Stimulated activated CD4-positive, alpha-beta T cell treated with anti-CD3 and anti-CD28 coated beads, Interleukin-1b, Interleukin-23, amount 100 ng/mL, for 48 hours (primary cell): ENCODE measurements around the gene ARID1B.
"Not testable (repeated sequence)": the region's sequence is repeated elsewhere in the genome, so short reads cannot be mapped to it uniquely, and the experiment has no call there.

Source experiments
- DNase-seq: peaks from one replicate; pipeline ENCODE4 v3.0.0-alpha.2; 2020

ARID1B gene

DNA sequence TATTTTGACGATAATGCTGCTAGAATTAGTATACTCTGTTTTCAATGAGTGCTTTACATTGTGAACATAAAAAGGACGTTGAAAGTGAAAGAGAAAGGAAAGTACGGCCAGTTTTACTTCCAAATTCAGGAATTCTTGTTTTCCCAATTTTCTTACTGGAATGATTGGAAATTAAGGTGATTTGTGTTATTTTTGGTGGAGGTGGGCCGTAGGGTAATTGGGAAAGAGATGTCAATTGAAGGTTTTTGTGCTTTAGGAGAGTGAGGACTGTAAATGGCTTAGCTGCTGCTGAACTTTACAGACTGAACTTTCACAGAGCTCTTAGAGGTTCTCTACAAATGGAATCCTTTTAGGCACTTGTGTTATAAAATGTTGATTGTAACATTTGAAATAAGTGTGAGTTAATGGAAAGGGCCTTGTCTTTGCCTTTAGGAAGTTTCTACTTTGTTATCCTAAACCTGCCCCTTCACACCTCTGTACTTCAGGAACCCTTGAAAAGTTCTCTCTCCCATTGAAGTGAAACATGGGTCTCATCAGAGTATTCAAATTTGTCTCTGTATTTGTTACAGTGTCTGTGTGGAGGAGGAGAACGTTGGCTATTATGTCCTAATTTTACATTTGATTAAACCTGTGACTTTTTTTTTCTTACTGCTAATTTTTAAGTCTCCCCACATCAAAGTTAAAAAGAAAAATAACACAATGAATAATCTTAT, 256.4 kb downstream of the ARID1B start:
- DNase-seq = no peak

DNA sequence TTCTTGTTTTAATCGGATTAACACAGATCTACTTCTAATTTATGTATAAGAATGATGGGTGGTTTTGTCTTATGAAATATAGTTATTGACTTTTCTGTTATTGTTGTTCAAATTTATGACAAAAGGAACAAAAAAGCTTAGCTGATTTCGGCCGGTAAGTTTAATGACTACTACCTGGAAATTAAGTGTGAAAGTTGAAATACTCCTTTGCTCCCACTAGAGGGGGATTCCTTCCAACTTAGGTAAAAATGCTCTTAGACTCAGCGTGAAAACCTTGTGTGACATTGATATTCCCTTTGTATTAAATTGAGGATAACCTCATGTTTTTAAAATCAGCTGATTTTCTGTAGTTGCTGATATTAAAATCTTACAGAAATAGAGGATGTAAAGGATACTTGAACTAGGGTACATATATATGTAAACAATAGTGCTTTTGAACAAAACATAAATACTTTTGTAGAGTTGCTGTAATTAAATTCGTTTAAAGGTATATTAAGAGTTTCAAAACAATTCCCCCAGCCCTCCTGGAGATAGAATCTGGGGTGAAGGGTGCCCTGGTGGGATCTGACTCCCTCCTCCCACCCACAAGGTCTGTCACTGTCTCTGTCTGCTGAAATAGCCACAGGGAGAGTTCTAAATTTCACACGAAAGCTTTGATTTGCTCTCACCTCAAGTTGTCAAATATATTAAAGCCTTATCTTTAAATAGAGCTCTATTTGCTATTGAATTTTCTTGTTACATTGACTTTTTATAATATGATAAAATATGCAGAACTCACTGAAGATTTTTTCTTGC, 257.5 kb downstream of the ARID1B start:
- DNase-seq = no peak

DNA sequence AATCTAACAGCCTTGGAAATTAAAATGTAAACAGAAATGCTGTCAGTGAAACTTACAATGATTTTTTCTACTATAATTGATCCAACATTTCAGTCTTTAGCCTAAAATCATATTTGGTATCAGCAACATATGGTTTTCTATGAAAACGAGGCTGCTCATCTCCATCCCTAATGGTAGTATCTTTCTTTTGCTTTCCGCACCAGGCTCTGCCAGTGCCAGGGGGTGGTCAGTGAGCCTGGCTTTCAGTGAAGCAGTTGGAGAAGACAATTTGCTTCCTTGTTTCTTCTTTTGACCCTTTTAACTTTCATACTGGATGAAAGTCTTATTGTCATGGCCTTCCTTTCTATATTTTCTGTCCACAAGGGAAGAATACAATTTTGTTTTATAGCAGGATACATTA, 258.4 kb downstream of the ARID1B start:
- no peak for DNase-seq

DNA sequence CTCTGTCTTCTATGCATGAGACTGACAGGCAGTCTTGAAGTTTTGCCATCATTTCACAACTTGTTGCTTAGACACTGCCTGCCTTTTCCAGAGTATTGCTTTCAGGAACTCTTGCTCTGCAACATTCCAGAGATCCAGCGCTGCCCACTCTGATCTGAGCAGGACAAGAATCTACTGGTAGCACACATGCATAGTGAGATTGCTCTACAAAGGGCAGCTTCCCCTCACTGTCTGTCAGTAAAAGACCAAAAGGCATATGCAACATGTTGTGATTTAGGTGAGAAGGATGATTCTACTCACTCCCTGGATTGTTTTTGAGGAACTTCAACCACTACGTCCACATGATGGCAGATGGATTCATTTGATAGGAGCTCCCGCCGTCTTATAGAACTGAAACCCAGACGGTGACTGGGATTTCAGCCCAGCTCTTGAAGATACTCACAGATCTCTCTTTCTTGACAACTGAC, 259.1 kb downstream of the ARID1B start:
- DNase-seq = no peak

DNA sequence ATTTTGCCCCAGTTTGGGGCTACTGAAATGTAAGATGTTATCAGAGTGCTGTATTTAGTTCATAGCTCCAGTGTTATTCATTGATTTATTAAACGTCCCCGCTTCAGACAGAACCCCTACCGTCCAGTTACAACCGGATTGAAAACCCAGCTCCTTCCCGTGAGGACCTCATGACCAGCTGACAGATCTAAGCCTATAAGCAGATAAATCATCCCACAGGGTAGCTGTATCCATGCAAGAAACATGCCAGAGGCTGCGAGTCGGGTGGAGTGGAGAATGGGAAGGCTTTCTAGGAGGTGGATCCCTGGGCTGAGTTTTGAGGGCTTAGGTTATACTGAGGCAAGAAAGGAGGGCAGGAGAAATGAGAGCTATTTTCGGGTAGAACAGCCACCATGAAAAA, 260.0 kb downstream of the ARID1B start:
- no peak for DNase-seq

DNA sequence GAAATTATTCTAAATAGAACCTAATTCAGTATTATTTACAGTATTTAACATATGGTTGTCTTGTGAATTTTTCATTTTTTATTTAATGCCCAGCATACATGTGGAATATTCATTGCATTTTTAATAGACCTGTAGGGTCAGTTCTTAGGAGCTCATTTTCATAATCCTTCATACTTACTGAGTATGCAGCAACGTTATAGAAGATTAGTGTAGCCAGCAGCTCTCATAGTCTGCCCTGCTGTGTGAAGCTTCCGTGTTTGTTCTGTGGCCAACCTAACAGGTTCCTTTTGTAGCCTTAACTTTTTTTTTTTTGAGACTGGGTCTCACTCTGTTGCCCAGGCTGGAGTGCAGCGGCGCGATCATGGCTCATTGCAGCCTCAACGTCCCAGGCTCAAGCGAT, 261.4 kb downstream of the ARID1B start:
- no peak for DNase-seq

DNA sequence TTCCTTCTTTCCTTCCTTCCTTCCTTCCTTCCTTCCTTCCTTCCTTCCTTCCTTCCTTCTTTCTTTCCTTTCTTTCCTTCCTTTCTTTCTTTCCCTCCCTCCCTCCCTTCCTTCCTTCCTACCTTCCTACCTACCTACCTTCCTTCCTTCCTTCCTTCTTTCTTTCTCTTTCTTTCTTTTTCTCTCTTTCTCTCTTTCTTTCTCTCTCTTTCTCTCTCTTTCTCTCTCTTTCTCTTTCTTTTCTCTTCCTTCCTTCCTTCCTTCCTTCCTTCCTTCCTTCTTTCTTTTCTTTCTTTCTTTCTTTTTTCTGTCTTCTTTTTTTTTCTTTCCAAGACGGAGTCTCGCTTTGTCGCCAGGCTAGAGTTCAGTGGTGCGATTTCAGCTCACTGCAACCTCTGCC, 262.5 kb downstream of the ARID1B start:
- not testable (repeated sequence) for DNase-seq

DNA sequence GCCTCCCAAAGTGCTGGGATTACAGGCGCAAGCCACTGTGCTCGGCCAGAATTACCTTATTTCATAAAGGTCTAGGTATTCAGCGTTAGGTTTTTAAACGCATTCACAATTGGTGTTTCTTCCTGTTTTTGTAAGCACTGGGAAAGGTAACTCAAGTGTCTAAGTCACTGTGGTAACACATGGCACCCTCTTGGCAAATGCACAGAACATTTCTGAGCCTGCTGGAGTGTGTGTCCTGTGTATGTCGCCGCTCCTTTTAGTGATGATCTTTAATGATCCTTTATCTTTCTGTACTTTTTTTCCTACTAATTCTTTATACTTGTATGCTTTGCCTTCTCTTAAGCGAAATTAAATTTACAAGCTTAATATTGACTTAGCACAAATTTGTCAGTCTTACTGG, 263.0 kb downstream of the ARID1B start:
- no peak for DNase-seq

DNA sequence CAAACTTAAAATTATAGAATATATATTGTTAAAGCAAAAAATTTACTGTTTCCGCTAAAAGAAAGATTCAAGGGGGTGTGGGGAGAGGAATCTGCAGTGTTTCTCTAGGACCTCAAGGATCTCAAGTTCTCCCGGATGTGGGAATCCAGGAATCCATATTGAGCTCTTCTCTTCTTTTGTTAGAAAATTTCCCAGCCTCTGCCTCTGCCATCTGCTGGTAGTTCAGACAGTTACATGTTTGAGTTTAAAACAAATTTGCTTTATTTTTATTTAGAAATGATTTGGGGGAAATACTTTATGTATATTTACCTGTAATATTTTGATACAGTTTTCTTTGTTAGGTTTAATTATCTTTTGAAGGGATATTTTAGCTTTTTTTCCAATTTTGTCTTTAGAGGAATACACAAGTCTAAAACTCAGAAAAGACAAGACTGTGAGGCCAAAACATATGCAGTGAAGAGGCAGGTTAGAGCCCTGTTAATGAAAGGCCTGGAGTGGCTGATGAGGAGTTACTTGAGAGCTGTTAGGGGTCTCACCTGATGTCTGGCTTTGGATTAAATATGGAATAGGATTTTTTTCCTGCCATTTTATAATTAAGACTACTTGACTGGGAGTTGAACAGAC, 268.8 kb downstream of the ARID1B start:
- DNase-seq = no peak

DNA sequence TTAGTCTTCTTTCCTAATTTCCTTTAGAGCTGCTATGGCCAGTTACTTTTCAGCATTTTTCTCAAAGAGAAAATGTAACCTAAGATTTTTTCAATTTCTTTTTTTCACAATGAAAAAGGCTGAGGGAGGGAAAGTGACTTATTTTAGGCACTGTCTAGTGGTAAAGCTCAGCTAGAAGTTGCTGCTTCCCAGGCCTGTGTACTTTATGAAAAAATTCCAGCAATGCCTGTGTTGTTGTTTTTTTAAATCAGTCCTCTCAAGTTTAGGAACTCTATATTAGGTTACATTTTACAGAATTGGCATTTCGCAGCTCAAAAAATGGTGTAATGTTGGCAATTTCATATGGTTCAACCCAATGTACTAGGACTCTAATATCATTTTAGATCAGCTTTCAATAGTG, 269.6 kb downstream of the ARID1B start:
- no peak for DNase-seq

DNA sequence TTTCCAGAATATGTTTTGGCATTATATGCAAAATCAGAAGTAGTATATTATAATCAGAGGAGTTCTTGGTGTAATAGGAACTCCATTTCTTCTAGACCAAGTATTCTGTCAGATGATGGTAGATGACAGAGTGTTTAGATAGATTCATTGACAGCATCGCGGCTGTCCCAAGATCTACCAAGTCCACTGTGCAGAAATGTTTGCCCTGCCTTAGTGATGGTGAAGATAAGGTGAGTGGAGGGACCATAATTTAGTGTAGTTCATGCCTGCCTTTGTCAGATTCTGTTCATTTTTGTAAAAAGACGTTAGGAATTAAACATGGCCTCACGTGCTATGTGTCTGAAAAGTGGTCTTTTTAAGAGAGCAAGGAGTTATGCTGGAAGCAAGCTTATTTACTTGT, 270.1 kb downstream of the ARID1B start:
- no peak for DNase-seq

DNA sequence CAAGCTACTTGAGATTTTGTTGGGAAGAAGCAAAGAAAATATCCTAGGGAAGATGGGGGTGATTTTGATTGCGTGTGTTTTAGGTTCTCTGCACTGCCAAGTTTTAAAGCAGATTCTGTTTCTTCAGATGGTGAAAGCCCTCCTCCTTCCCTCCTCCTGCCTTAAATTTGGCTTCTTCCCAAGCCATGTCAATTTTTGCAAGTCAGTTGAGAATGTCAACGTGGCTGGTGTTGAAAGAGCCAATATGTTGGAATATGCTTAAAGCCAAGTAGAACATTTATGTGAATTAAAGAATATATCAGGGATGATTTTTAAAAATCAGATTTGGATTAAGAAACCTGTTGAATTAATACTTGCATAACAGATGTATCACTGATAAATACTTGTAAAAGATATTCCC, 270.8 kb downstream of the ARID1B start:
- no peak for DNase-seq

DNA sequence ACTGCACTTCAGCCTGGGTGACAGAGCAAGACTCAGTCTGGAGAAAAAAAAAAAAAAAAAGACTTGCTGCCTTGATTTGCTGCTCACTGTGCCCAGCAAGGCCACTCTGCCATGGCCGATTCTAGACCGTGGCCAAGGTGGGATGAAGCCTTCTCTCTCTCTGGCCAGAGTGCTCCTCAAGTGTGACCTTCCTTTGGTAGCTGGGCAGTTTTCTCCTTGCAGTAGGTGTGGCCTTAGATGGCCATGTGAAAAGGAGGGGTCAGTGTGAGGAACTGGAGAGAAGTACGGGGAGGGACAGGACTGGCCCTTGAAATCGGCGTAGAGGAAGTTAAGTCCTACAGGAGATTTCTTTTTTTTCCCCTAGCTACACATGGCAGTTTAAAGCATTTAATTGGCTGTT, 272.0 kb downstream of the ARID1B start:
- no peak for DNase-seq

DNA sequence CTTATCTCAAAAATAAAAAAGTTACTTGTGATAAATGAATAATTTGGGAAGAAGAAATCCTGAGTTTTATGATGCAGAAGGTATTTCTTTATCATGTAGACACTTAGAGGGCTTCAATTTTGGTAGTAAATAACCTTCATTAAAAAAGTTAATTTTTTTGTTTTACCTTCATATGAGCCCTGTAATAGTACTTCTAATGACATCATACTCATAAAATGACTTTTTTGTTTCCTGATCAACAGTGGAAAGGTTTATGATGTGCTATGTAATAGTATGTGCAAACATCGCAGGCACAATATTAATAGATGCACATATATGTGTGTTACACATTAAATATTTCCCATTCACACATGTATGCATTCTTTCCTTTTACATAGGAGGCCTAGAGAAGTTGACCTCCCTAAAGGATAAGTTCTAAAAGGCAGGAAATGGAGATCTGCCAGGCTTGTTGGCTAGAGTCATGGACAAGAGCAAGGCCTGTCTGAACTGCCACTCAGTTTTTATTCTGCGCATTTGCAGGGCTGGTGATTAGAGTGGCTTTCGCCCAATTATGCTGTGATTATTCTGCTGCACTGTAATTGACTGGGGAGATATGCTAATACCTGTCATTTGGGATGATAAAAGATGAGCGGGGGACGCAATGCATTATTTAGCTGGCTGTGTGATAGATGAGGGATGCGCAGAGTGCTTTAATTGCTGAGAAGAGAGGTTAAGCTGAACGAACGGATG, 273.5 kb downstream of the ARID1B start:
- no peak for DNase-seq

DNA sequence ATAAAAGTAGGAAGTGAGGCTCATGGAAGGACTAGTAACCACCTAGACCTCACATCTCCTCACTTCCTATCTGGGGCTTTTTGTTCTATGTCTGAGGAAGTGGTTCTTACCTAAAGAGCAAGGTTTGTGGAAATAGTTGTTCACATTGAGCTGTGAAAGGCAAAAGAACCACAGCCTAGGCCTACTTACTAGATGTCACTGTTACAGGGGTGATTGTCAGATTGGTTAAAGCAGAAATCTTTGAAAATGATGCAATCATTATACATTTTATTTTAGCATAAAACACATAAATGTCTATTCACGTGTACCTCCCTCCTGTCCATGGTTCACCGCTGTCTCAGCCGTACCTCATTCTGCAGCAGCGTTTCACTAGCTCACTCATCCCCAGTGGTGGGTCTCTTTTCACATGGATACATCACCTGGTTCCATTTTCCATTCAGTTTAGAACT, 277.4 kb downstream of the ARID1B start:
- peak; percentile 44 for DNase-seq

DNA sequence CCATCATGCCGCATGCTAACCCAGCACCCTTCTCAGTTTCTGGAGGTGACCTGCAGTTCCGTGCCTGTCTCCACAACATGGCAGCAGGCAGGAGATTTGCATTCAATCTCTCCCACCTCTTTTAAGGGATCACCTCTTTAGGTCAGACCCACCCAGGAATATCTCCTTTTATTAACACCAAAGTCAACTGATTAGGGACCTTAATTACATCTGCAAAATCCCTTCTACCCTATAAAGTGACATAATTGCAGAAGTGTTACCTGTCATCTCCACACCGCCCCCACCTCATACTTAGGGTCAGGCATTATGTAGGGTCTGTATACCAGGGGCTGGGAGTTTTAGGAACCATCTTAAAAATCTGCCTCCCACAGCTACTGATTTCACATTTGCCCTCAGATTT, 278.7 kb downstream of the ARID1B start:
- DNase-seq = no peak

DNA sequence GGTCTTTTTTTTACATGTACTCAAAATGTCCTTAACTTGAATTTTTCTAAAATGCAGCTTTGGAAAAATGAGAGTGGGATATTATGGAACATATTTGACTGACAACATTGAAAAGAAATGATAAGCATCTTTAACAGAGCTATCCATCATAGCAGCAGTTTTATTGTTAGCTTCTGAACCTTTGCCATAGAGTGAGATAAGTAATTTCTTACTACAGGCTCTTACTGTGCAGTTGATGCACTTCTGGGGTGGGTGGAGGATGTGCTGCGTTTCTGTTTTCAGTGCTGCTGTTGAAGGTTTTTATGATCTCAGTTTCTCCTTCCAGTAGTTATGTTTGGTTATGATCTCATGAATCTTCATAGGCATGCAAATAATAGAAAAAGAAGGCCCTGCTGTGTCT, 279.1 kb downstream of the ARID1B start:
- DNase-seq = peak; percentile 64

DNA sequence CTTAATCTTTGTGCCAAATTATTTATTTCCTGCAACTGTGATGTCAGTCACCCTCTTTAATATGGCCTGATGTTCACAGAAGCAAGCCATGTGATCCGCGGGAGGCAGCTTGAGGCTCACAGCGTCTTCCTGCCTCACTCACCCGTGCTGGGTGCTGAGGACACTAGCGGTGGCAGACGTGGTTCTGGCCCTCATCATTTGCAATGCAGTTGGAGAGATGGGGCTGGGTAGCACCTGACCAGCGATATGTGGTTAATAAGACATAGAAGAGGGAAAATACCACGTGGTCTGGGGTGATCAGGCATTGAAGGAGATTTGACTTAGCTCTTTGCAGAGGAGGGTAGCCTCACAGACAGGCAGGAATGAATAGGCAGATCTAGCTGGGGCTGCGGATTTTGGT, 281.4 kb downstream of the ARID1B start:
- no peak for DNase-seq

DNA sequence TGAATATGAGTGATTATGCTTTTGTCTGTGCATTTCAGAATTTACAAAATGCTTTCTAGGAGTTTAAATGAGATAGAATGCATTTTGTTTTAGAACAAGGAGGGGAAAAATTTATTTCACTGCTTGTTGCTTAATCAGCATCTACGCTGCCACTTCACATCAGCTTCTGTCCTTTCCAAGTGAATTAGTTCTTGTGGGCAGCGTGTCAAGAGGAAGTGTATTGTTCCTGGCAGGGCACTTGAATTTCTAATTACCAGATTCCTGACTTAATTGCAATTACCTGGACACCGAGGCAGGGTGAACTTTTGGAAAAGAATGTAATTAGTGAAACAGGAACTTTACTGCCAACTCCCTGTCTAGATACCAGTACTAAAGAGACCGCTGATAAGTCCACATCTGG, 282.6 kb downstream of the ARID1B start:
- DNase-seq = no peak

DNA sequence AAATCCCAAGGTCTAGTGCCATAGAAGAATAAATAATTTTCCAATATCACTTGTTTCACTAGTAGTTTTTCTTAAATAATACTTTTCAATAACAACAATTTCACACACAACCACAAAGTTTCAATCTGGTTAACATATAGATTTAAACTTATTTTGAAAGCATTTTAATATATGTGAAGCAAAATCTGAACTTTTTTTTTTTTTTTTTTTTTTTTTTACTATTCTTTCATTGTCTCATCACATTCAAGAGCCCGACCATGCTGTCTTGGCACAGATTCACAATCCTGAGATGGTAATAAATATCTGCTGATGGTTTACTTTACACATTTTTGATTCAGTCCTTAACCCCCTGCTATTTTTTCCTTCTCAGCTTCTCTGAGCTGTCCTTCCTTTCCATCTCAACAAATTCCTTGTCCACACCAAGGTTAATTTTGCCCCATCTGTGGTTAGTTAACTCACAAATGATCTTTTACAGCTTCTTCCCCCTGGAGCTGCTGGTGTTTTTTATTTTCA, 283.3 kb downstream of the ARID1B start:
- DNase-seq = no peak

DNA sequence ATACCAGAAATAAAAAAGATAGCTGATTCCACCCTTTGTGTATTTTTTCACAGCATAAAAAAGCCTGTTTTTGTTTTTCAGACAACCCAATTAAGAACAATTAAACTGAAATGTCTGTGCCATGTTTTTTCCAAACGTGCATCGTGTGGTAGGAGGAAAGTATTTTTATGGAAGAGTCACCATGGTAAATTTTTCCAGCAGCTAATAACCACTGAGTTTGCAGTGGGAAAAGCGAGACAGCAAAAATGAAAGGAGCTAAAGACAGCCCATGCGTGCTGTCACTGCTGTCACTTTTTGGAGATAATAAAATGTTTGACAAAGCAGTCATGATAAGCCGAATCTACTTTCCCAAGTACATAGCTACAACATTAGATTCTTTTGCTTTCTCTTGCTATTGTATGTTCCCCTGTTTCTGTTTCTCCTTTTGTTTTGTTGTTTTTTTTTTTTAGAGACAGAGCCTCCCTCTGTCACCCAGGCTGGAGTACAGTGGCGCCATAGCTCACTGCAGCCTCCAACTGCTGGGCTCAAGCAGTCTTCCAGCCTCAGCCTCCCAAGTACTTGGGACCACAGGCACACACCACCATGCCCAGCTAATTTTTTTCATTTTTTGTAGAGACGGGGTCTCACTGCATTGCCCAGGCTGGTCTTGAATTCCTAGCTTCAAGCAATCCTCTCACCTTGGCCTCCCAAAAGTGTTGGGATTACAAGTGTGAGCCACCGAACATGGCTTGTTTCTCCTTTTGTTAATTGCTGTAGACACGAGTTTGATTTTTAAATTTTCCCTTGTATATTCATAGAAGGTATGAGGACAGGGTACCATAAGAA, 284.8 kb downstream of the ARID1B start:
- DNase-seq = no peak
